K562 (cell line): ENCODE data around the gene INPP1. TPM values are rescaled to one million over a fixed set of nuclear protein-coding genes. Genes with fewer than 3 reads are reported as not detected.
"Not testable (repeated sequence)": the region's sequence is repeated elsewhere in the genome, so short reads cannot be mapped to it uniquely, and the experiment has no call there.

Experiments used
- ATAC-seq: fragments of 200-7000 bp; cut with Tn5 transposase; 3 replicates; pipeline ENCODE4 v1.9.1; 2020; ENCODE audit warnings: moderate library complexity
- BruUV-seq: library from RNA; stranded (reverse); fragments of 400-500 nt; replicated peaks from 2 replicates; lab custom pipeline; 2021; lab: Mats Ljungman, UMichigan
- CTCF ChIA-PET: fragments of 300-600 bp; formaldehyde crosslinking; extraction: SDS; loops from one replicate; lab custom pipeline; 2021; ENCODE audit warnings: low intra/inter-chr PET ratio; lab: Yijun Ruan, JAX
- POLR2A ChIA-PET: fragments of 300-600, 350-650 bp; sonication (Branson Sonifier 250); formaldehyde crosslinking; extraction: SDS; loops from one replicate; lab custom pipeline; 2021; ENCODE audit warnings: antibody characterized with exemption, inconsistent platforms; lab: Yijun Ruan, JAX
- DNase-seq, 4 experiments: peaks; one replicate each; pipeline versions ENCODE4 v3.0.0 to v3.0.0-alpha.2; 2011 to 2018; ENCODE audit warnings: low spot score in 3 of 4, mixed read lengths in 3 of 4; ENCODE audit errors: extremely low read depth in 1 of 4
- FAIRE-seq: peaks from 2 replicates; lab custom pipeline; 2011; peaks lifted over from hg19 to GRCh38; lab: Jason Lieb, UNC
- H2AFZ ChIP-seq: 2 replicates; pipeline ENCODE4 v1.6.0; 2011; ENCODE audit warnings: low read depth, low read length, control low read depth, inconsistent platforms
- H3K27ac ChIP-seq: fragments of 200-600 bp; 3 replicates; pipeline ENCODE4 v1.8.0; 2011; ENCODE audit warnings: low read depth, mild to moderate bottlenecking, control low read depth, inconsistent platforms, low read length, moderate library complexity, mixed read lengths; ENCODE audit errors: extremely low read depth
- H3K27me3 ChIP-seq, 2 experiments: fragments of 300-600 bp in 1 of 2; 2 replicates in 1 of 2; 3 replicates in 1 of 2; pipeline versions ENCODE4 v1.6.0 to v1.8.0; 2011; ENCODE audit warnings: inconsistent platforms in 2 of 2, low read length in 2 of 2, mild to moderate bottlenecking in 1 of 2, mixed read lengths in 1 of 2, moderate library complexity in 1 of 2; ENCODE audit not compliant: control insufficient read depth in 2 of 2, insufficient read depth in 2 of 2
- H3K36me3 ChIP-seq: fragments of 300-600 bp; 3 replicates; pipeline ENCODE4 v1.8.0; 2011; ENCODE audit warnings: mild to moderate bottlenecking, low read length, inconsistent platforms; ENCODE audit not compliant: control insufficient read depth, insufficient read depth
- H3K4me1 ChIP-seq, 2 experiments: fragments of 200-600 bp in 1 of 2; replicated peaks in 1 of 2; 2 replicates in 1 of 2; 3 replicates in 1 of 2; pipeline versions ENCODE4 v1.5.1 to v1.8.0; 2011; ENCODE audit warnings: inconsistent platforms in 2 of 2, low read length in 2 of 2, mild to moderate bottlenecking in 1 of 2, mixed read lengths in 1 of 2, moderate library complexity in 1 of 2; ENCODE audit not compliant: control insufficient read depth in 2 of 2, insufficient read depth in 2 of 2
- H3K4me2 ChIP-seq: 2 replicates; pipeline ENCODE4 v1.6.1; 2011; ENCODE audit warnings: low read length, control low read depth, inconsistent platforms, mixed read lengths; ENCODE audit not compliant: insufficient read depth
- H3K4me3 ChIP-seq: fragments of 200-600 bp; sonication (generic), shearing (Covaris generic); 2 replicates; pipeline ENCODE4 v1.5.1; 2016; ENCODE audit warnings: control low read depth, inconsistent platforms
- H3K79me2 ChIP-seq: fragments of 200-600 bp; 3 replicates; pipeline ENCODE4 v1.8.0; 2011; ENCODE audit warnings: low read length, inconsistent platforms; ENCODE audit not compliant: control insufficient read depth, insufficient read depth
- H3K9ac ChIP-seq, 2 experiments: 2 replicates each; pipeline versions ENCODE4 v1.6.0 to v1.6.1; 2011; ENCODE audit warnings: low read depth in 2 of 2, low read length in 2 of 2, control low read depth in 1 of 2, inconsistent platforms in 1 of 2, mild to moderate bottlenecking in 1 of 2, mixed read lengths in 1 of 2; ENCODE audit not compliant: insufficient read depth in 1 of 2
- H3K9me1 ChIP-seq: one replicate; pipeline ENCODE4 v1.6.0; 2011; ENCODE audit warnings: inconsistent platforms, mild to moderate bottlenecking, low read length, moderate library complexity; ENCODE audit not compliant: control insufficient read depth, insufficient read depth
- H3K9me3 ChIP-seq: replicated peaks from 2 replicates; pipeline ENCODE4 v1.5.1; 2011; ENCODE audit warnings: low read depth, low read length, inconsistent platforms; ENCODE audit not compliant: control insufficient read depth, insufficient read depth
- H4K20me1 ChIP-seq: replicated peaks from 2 replicates; pipeline ENCODE4 v1.6.1; 2011; ENCODE audit warnings: low read length, inconsistent platforms, mixed read lengths; ENCODE audit not compliant: control insufficient read depth, insufficient read depth
- BRF1 ChIP-seq: IDR thresholded peaks from 3 replicates; pipeline ENCODE4 v1.6.1; 2011; ENCODE audit warnings: borderline replicate concordance, mild to moderate bottlenecking; ENCODE audit not compliant: insufficient read length; ENCODE audit errors: extremely low read depth
- MTA2 ChIP-seq: fragments of 450-650 bp; IDR thresholded peaks from 2 replicates; pipeline ENCODE4 v1.6.1; 2016; ENCODE audit warnings: low read depth
- POLR2AphosphoS2 ChIP-seq: IDR thresholded peaks from 2 replicates; pipeline ENCODE4 v1.6.1; 2012; ENCODE audit warnings: low read length, improper control_type of control experiment
- POLR3G ChIP-seq: IDR thresholded peaks from 2 replicates; pipeline ENCODE4 v1.6.1; 2011; ENCODE audit not compliant: insufficient read length, insufficient replicate concordance; ENCODE audit errors: extremely low read depth
- RFX7 ChIP-seq: fragments of 250-450 bp; sonication (Bioruptor Pico); IDR thresholded peaks from 2 replicates; pipeline ENCODE4 v1.5.1; 2021; ENCODE audit warnings: mild to moderate bottlenecking
- RHOXF2B ChIP-seq: fragments of 250-450 bp; sonication (Bioruptor Pico); conservative IDR thresholded peaks from 2 replicates; pipeline ENCODE4 v1.5.1; 2021
- SUPT5H ChIP-seq: fragments of 450-650 bp; IDR thresholded peaks from 2 replicates; pipeline ENCODE4 v1.6.1; 2016
- TRIM24 ChIP-seq, 2 experiments: fragments of 450-650 bp; IDR thresholded peaks; 2 replicates each; pipeline ENCODE4 v1.6.1; 2016
- ZNF408 ChIP-seq: fragments of 250-450 bp; sonication (Bioruptor Pico); IDR thresholded peaks from 2 replicates; pipeline ENCODE4 v1.4.0; 2020; ENCODE audit warnings: low read depth, mild to moderate bottlenecking, moderate library complexity
- ZNF444 ChIP-seq: fragments of 250-450 bp; sonication (Bioruptor Pico); IDR thresholded peaks from 2 replicates; pipeline ENCODE4 v1.4.0; 2020; ENCODE audit warnings: mild to moderate bottlenecking, moderate library complexity
- ZNF551 ChIP-seq: fragments of 250-450 bp; sonication (Bioruptor Pico); IDR thresholded peaks from 2 replicates; pipeline ENCODE4 v1.5.0; 2021; ENCODE audit warnings: mild to moderate bottlenecking, moderate library complexity
- ZNF561 ChIP-seq: fragments of 450-650 bp; formaldehyde crosslinking; conservative IDR thresholded peaks from 2 replicates; pipeline ENCODE4 v1.4.0; 2020; ENCODE audit warnings: mild to moderate bottlenecking, moderate library complexity
- WGBS: fragments of 100-300 bp; shearing (Covaris generic); methylation state at CpG from one replicate; pipeline ENCODE4 v1.1.6; 2016; ENCODE audit warnings: low coverage, mixed read lengths; ENCODE audit not compliant: insufficient coverage; ENCODE audit errors: missing lambda C conversion rate; 5-methylcytosine and 5-hydroxymethylcytosine counted together
- in situ Hi-C: fragments of 300-500 bp; cut with MboI; formaldehyde crosslinking; loops from 4 replicates; pipeline ENCODE4 v1.15.0; 2018; ENCODE audit warnings: inconsistent platforms, mixed read lengths
- intact Hi-C: fragments of 100-400 bp; cut with micrococcal nuclease; formaldehyde crosslinking; loops from 2 replicates; pipeline ENCODE4 v1.14.2; 2022
- polyA plus RNA-seq, 8 experiments: library from polyadenylated mRNA; depleted of rRNA in 4 of 8; stranded (reverse) in 5 of 8; unstranded in 3 of 8; fragments of >200 nt; fragmentation: Nextera tagmentation in 2 of 8; fragmentation: Illumina TruSeq in 1 of 8; extraction: Ambion mirVana in 2 of 8; extraction: Trizol in 1 of 8; gene quantifications; 2 replicates each; pipeline versions ENCODE4 v1.2.1 to v1.2.3, GENCODE V29; 2011 to 2014; ENCODE audit warnings: inconsistent platforms in 1 of 8, missing spikeins in 1 of 8
- total RNA-seq, 7 experiments: library from RNA; depleted of rRNA in 6 of 7; stranded (reverse); fragments of >200 nt in 6 of 7; fragmentation: Illumina TruSeq in 2 of 7; extraction: Trizol in 2 of 7; gene quantifications; 2 replicates each; pipeline versions ENCODE4 v1.2.1 to v1.2.3, GENCODE V29; 2011 to 2021; ENCODE audit warnings: low replicate concordance in 1 of 7
- TF ChIP-seq, protein P1 (sequence below), 2 experiments: fragments of 200-800 bp in 1 of 2; sonication (Bioruptor generic) in 1 of 2; sonication (generic) in 1 of 2; formaldehyde crosslinking in 1 of 2; IDR thresholded peaks in 1 of 2; conservative IDR thresholded peaks in 1 of 2; 2 replicates each; pipeline versions ENCODE4 v1.5.0 to v1.6.1; 2016 to 2020; ENCODE audit warnings: missing compliant biosample characterization in 1 of 2, missing genetic modification characterization in 1 of 2, missing genetic modification reagents in 1 of 2

INPP1 gene
- total and polyA plus RNA-seq, 9 of the 15 experiments (the other 6 are each of a cell fraction or from before 2014, with no cell fraction given), result 3.7 to 11.8 (median 6.5) TPM

GRCh38 chr2:190312635-190313025 lies 30.8 kb upstream of the INPP1 start:
- DNase-seq, H3K4me1 ChIP-seq, H3K4me2 ChIP-seq, BruUV-seq, H3K9ac ChIP-seq, FAIRE-seq, H4K20me1 ChIP-seq, H2AFZ ChIP-seq, H3K9me3 ChIP-seq, CTCF ChIA-PET, in situ Hi-C loops, H3K27me3 ChIP-seq, H3K27ac ChIP-seq, H3K9me1 ChIP-seq, H3K4me3 ChIP-seq, POLR2A ChIA-PET, ATAC-seq: not testable (repeated sequence)
- intact Hi-C loops, result loop anchor here (10.0 kb wide), 1 partner anchor 648 kb away; the partner anchor contains the start of gene ASNSD1
- Histone ChIP-seq H3K79me2 (peaks cover 30% of the 10 kb centered on the region), H3K36me3 (peaks cover 35% of the 10 kb centered on the region; the same call in 2 of the 3 replicates)
- WGBS, result 45% methylated on average over 3 of the region's 5 CpGs

- FAIRE-seq (no peak), ATAC-seq (no peak), DNase-seq (no peak)
- Histone ChIP-seq H2AFZ (no peak overlapping the region), H3K4me2 (no peak overlapping the region), H3K36me3 (peaks cover 29% of the 10 kb centered on the region; the same call in 2 of the 3 replicates), H3K27ac (no peak overlapping the region), H3K4me1 (no peaks in the 10 kb centered on the region; a peak in 2 of 5 replicates), H3K9ac (no peak overlapping the region), H3K9me1 (no peaks in the 10 kb centered on the region), H4K20me1 (no peaks in the 10 kb centered on the region), H3K9me3 (no peaks in the 10 kb centered on the region), H3K27me3 (no peaks in the 10 kb centered on the region), H3K4me3 (no peak overlapping the region), H3K79me2 (peaks cover 41% of the 10 kb centered on the region)
- ChIA-PET POLR2A (interaction anchor here (0.6 kb wide), 1 partner anchor 140 kb away, joined by 3 read pairs; no protein-coding TSS in a partner anchor), CTCF (no interaction called here)
- in situ Hi-C loops (no loop called here), intact Hi-C loops (loop anchor here (10.0 kb wide), 1 partner anchor 649 kb away; the partner anchor contains the start of gene ASNSD1)
- TF ChIP-seq ZNF408 (no peak), ZNF561 (no peak), ZNF444 (CRISPR knock-in tag) (no peak), POLR3G (no peak), BRF1 (no peak), SUPT5H (no peak), TRIM24 (IDR thresholded peaks at IDR 0.05) (no peak), POLR2AphosphoS2 (no peak), ZNF551 (CRISPR knock-in tag) (no peak), RFX7 (CRISPR knock-in tag) (no peak), RHOXF2B (CRISPR knock-in tag) (no peak), MTA2 (no peak)
- TF ChIP-seq, protein P1, sequence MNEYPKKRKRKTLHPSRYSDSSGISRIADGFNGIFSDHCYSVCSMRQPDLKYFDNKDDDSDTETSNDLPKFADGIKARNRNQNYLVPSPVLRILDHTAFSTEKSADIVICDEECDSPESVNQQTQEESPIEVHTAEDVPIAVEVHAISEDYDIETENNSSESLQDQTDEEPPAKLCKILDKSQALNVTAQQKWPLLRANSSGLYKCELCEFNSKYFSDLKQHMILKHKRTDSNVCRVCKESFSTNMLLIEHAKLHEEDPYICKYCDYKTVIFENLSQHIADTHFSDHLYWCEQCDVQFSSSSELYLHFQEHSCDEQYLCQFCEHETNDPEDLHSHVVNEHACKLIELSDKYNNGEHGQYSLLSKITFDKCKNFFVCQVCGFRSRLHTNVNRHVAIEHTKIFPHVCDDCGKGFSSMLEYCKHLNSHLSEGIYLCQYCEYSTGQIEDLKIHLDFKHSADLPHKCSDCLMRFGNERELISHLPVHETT (CRISPR knock-in tag; conservative IDR thresholded peaks at IDR 0.05 in 1 of 2, IDR thresholded peaks at IDR 0.05 in 1 of 2), result no peak
- WGBS, result 73% methylated on average over 1 of the region's 1 CpG
- no TSS peak for BruUV-seq
Observed at GRCh38 chr2:190313880-190314279, 29.5 kb upstream of the INPP1 start.
